Prostate gland (tissue), 2 donors: ENCODE measurements around the gene B3GAT1.

ENCODE experiments used
- POLR2AphosphoS5 ChIP-seq: sonication (generic); formaldehyde crosslinking; IDR thresholded peaks from one replicate; pipeline ENCODE4 v1.6.1; 2017; ENCODE audit warnings: antibody characterized with exemption
- TF ChIP-seq, protein P1 (sequence below), 4 experiments: fragments of 200-600 bp in 2 of 4; fragments of 450-650 bp in 2 of 4; sonication (generic) in 2 of 4; IDR thresholded peaks; 1 replicate in 3 of 4; 2 replicates in 1 of 4; pipeline ENCODE4 v1.5.1; 2016 to 2019; ENCODE audit warnings: antibody characterized with exemption in 4 of 4, mild to moderate bottlenecking in 2 of 4, moderate library complexity in 2 of 4

DNA sequence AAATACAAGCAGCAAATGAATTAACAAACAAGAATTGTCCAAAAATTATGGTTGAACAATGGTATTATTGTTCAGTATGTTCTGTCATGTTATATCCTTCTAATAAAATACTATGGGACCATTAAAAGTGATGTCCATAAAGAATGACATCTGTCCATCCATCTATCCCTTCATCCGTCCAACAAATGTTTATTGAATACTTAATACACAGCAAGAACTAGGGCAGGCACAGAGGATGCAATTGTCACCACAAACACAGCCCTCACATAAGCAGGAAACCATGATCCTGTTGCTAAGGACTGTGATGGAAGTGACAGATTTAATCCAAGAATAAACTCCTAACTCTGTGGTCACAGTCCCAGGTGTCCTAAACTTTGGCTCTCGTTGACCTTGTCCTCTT is 20.7 kb upstream of the B3GAT1 start:
- TF ChIP-seq, protein P1, sequence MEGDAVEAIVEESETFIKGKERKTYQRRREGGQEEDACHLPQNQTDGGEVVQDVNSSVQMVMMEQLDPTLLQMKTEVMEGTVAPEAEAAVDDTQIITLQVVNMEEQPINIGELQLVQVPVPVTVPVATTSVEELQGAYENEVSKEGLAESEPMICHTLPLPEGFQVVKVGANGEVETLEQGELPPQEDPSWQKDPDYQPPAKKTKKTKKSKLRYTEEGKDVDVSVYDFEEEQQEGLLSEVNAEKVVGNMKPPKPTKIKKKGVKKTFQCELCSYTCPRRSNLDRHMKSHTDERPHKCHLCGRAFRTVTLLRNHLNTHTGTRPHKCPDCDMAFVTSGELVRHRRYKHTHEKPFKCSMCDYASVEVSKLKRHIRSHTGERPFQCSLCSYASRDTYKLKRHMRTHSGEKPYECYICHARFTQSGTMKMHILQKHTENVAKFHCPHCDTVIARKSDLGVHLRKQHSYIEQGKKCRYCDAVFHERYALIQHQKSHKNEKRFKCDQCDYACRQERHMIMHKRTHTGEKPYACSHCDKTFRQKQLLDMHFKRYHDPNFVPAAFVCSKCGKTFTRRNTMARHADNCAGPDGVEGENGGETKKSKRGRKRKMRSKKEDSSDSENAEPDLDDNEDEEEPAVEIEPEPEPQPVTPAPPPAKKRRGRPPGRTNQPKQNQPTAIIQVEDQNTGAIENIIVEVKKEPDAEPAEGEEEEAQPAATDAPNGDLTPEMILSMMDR (IDR thresholded peaks at IDR 0.05), result no peak
- no peak for TF ChIP-seq POLR2AphosphoS5
